HG02610 (cell line): ENCODE measurements around the gene TPD52L2.

Experiments used
- ATAC-seq: cut with Tn5 transposase; IDR thresholded peaks from one replicate; pipeline ENCODE4 v1.9.1; 2021; ENCODE audit warnings: mild to moderate bottlenecking, moderate library complexity; ENCODE audit not compliant: unreplicated experiment

The TPD52L2 gene

GRCh38 chr20:63864978-63865640 lies at the start of gene TPD52L2:
TSS of gene TPD52L2 (plus strand) at chr20:63865270. CDS start at chr20:63865366, 96 bp downstream.
- ATAC-seq = peak; percentile 77

- ATAC-seq = no peak
Observed at GRCh38 chr20:63815615-63816253, 49.3 kb upstream of the TPD52L2 start.

- no peak for ATAC-seq
Observed at GRCh38 chr20:63819224-63819921, 45.7 kb upstream of the TPD52L2 start.

GRCh38 chr20:63821811-63822210 lies 43.3 kb upstream of the TPD52L2 start:
- ATAC-seq = no peak

- no peak for ATAC-seq
Observed at GRCh38 chr20:63822276-63822696, 42.8 kb upstream of the TPD52L2 start.

- ATAC-seq = no peak
Observed at GRCh38 chr20:63823691-63824311, 41.3 kb upstream of the TPD52L2 start.

GRCh38 chr20:63825331-63826118 lies 39.5 kb upstream of the TPD52L2 start:
- no peak for ATAC-seq

GRCh38 chr20:63826753-63827152 lies 38.3 kb upstream of the TPD52L2 start:
- no peak for ATAC-seq

GRCh38 chr20:63828124-63828523 lies 36.9 kb upstream of the TPD52L2 start:
- no peak for ATAC-seq

GRCh38 chr20:63828545-63828944 lies 36.5 kb upstream of the TPD52L2 start:
- ATAC-seq = no peak

- ATAC-seq = no peak
Observed at GRCh38 chr20:63828951-63829350, 36.1 kb upstream of the TPD52L2 start.

- no peak for ATAC-seq
Observed at GRCh38 chr20:63829603-63829944, 35.5 kb upstream of the TPD52L2 start.

- no peak for ATAC-seq
Observed at GRCh38 chr20:63829945-63830835, 34.9 kb upstream of the TPD52L2 start.

GRCh38 chr20:63830841-63831588 lies 34.1 kb upstream of the TPD52L2 start, which contains the start of gene ZBTB46:
TSS of gene ZBTB46 (minus strand) at chr20:63831264. CDS start at chr20:63790757, 40,507 bp downstream.
- no peak for ATAC-seq

GRCh38 chr20:63831646-63831992 lies 33.5 kb upstream of the TPD52L2 start:
- ATAC-seq = no peak

- ATAC-seq = no peak
Observed at GRCh38 chr20:63831993-63832686, 32.9 kb upstream of the TPD52L2 start.

GRCh38 chr20:63833776-63834490 lies 31.1 kb upstream of the TPD52L2 start:
- ATAC-seq = no peak

GRCh38 chr20:63834491-63834880 lies 30.6 kb upstream of the TPD52L2 start:
- no peak for ATAC-seq
